Erythroblast (primary cell): ENCODE data around the gene PGBD5.

ENCODE experiments used
- GATA1 ChIP-seq: IDR thresholded peaks from 2 replicates; pipeline ENCODE4 v1.6.1; 2011; ENCODE audit warnings: low read depth, mild to moderate bottlenecking, control low read depth, low read length, moderate library complexity
- POLR2A ChIP-seq: IDR thresholded peaks from 2 replicates; pipeline ENCODE4 v1.6.1; 2011; ENCODE audit warnings: mild to moderate bottlenecking, low read length

GRCh38 chr1:230361941-230362340, 64.2 kb downstream of the PGBD5 start:
- TF ChIP-seq POLR2A (no peak), GATA1 (no peak)
